ENCODE measurements around the gene NAT8L. TPM values are rescaled to one million over a fixed set of nuclear protein-coding genes. Genes with fewer than 3 reads are reported as not detected.

The NAT8L gene
- total RNA-seq, 2 experiments from 2014 or later = not detected

- intact Hi-C loops (cut with micrococcal nuclease; ENCODE audit: unreplicated experiment) = no loop called here
- H3K9me2 ChIP-seq (ENCODE audit: insufficient read depth, low read length) = no peaks in the 10 kb centered on the region
- no peaks in the 10 kb centered on the region for H3K79me2 ChIP-seq (ENCODE audit: insufficient read depth, low read depth, low read length)
- no peak for DNase-seq (ENCODE audit: low spot score)
- H3K4me2 ChIP-seq (ENCODE audit: low read length) = no peak overlapping the region
- H3K9me3 ChIP-seq (ENCODE audit: low read length) = no peaks in the 10 kb centered on the region
- H3K4me1 ChIP-seq (ENCODE audit: insufficient read depth, low read length, poor library complexity, severe bottlenecking) = peaks cover 8% of the 10 kb centered on the region
- BruUV-seq (replicated peaks) = no TSS peak
- H4K20me1 ChIP-seq (ENCODE audit: insufficient read depth, low read length) = no peaks in the 10 kb centered on the region
- H3K36me3 ChIP-seq (ENCODE audit: insufficient read depth, low read length) = no peaks in the 10 kb centered on the region
- TF ChIP-seq CTCF (conservative IDR thresholded peaks at IDR 0.05; ENCODE audit: low read length) (no peak), EZH2phosphoT487 (IDR thresholded peaks at IDR 0.05; ENCODE audit: borderline replicate concordance, low read depth, low read length) (no peak)
- no peak overlapping the region for H3K4me3 ChIP-seq (ENCODE audit: low read depth, low read length, poor library complexity, severe bottlenecking)
- no peak overlapping the region for H2AFZ ChIP-seq (ENCODE audit: low read length)
- no peak overlapping the region for H3K27ac ChIP-seq (ENCODE audit: low read depth, low read length, poor library complexity, severe bottlenecking)
- CTCF ChIA-PET (ENCODE audit: unreplicated experiment) = no interaction called here
- POLR2A ChIA-PET = interaction anchor here (0.6 kb wide), 1 partner anchor 660 kb away, joined by 3 read pairs; no protein-coding TSS in a partner anchor
Measured at GRCh38 chr4:2046031-2046961, 12.8 kb upstream of the NAT8L start.

DNA sequence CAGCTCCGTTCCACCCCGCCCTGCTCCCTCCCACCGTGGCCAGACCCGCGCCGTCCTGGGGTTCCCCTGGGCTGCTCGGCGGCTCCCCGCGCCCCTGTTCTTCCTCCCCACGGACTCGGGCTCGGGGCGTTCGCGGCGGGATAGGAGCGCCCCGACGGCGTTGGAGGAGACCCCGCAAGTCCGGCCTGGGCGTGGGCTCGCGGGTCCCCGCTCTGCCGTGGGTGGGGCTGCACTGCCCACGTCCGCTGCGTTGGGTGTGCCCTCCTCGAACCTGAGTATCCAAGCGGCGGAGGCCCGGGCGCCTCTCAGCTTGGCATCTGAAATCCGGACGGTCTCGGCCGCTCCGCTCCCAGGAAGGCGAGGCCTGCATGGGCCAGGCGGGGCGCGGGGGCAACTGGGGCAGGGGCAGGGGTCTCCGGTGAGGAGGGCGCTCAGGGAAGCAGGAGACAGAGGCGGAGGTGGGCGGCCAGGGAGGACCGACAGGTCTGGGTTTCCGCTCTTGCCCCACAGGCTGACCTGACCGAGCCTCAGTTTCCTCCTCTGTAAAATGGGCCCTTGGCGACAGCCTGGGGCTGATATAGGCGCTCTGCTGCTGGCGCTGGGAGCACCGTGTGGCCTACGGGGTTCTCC, 12.0 kb upstream of the NAT8L start:
- no peak for DNase-seq (ENCODE audit: low spot score)
- intact Hi-C loops (cut with micrococcal nuclease; ENCODE audit: unreplicated experiment) = no loop called here
- Histone ChIP-seq H3K9me3 (ENCODE audit: low read length) (no peaks in the 10 kb centered on the region), H3K79me2 (ENCODE audit: insufficient read depth, low read depth, low read length) (no peaks in the 10 kb centered on the region), H3K4me2 (ENCODE audit: low read length) (no peak overlapping the region), H3K36me3 (ENCODE audit: insufficient read depth, low read length) (no peaks in the 10 kb centered on the region), H3K4me1 (ENCODE audit: insufficient read depth, low read length, poor library complexity, severe bottlenecking) (peaks cover 4% of the 10 kb centered on the region), H3K4me3 (ENCODE audit: low read depth, low read length, poor library complexity, severe bottlenecking) (no peak overlapping the region), H3K27ac (ENCODE audit: low read depth, low read length, poor library complexity, severe bottlenecking) (no peak overlapping the region), H4K20me1 (ENCODE audit: insufficient read depth, low read length) (no peaks in the 10 kb centered on the region), H2AFZ (ENCODE audit: low read length) (no peak overlapping the region), H3K9me2 (ENCODE audit: insufficient read depth, low read length) (no peaks in the 10 kb centered on the region)
- ChIA-PET CTCF (ENCODE audit: unreplicated experiment) (no interaction called here), POLR2A (interaction anchor here (0.6 kb wide), 1 partner anchor 660 kb away, joined by 3 read pairs; no protein-coding TSS in a partner anchor)
- no TSS peak for BruUV-seq (replicated peaks)
- TF ChIP-seq EZH2phosphoT487 (IDR thresholded peaks at IDR 0.05; ENCODE audit: borderline replicate concordance, low read depth, low read length) (no peak), CTCF (conservative IDR thresholded peaks at IDR 0.05; ENCODE audit: low read length) (no peak)
